GM12878 (cell line): ENCODE data around the gene CNST. TPM values are rescaled to one million over a fixed set of nuclear protein-coding genes. Genes with fewer than 3 reads are reported as not detected.

Experiments used
- ATAC-seq: fragments of 200-7000 bp; cut with Tn5 transposase; 3 replicates; pipeline ENCODE4 v1.9.1; 2020; ENCODE audit warnings: mild to moderate bottlenecking, moderate library complexity
- BruUV-seq: library from RNA; stranded (reverse); fragments of 400-500 nt; replicated peaks from 2 replicates; lab custom pipeline; 2021; lab: Mats Ljungman, UMichigan
- CTCF ChIA-PET: fragments of 300-600 bp; sonication (Branson Sonifier 250); formaldehyde crosslinking; extraction: SDS; loops from one replicate; lab custom pipeline; 2021; ENCODE audit warnings: inconsistent platforms; lab: Yijun Ruan, JAX
- POLR2A ChIA-PET: fragments of 350-600 bp; formaldehyde crosslinking; extraction: SDS; loops from one replicate; lab custom pipeline; 2021; ENCODE audit warnings: inconsistent platforms; lab: Charles Lee
- RAD21 ChIA-PET: fragments of 300-600 bp; sonication (Branson Sonifier 250); formaldehyde crosslinking; loops from one replicate; lab custom pipeline; 2023; ENCODE audit warnings: antibody characterized with exemption; ENCODE audit not compliant: unreplicated experiment; lab: Charles Lee
- SMC1A ChIA-PET: fragments of 300-600 bp; sonication (Branson Sonifier 250); formaldehyde crosslinking; loops from one replicate; lab custom pipeline; 2023; ENCODE audit not compliant: unreplicated experiment, uncharacterized antibody; lab: Charles Lee
- DNase-seq: peaks from one replicate; pipeline ENCODE4 v3.0.0-alpha.2; 2011; ENCODE audit warnings: low read depth, low spot score
- FAIRE-seq: peaks from 3 replicates; lab custom pipeline; 2011; peaks lifted over from hg19 to GRCh38; lab: Jason Lieb, UNC
- H2AFZ ChIP-seq: 2 replicates; pipeline ENCODE4 v1.6.0; 2011; ENCODE audit warnings: low read depth, low read length, control low read depth; ENCODE audit not compliant: control insufficient read depth
- H3K27ac ChIP-seq: 2 replicates; pipeline ENCODE4 v1.5.1; 2011; ENCODE audit warnings: control low read depth; ENCODE audit not compliant: control insufficient read depth, insufficient read depth
- H3K27me3 ChIP-seq, 2 experiments: replicated peaks in 1 of 2; 2 replicates each; pipeline versions ENCODE4 v1.6.0 to v1.6.1; 2011; ENCODE audit warnings: low read length in 1 of 2; ENCODE audit not compliant: control insufficient read depth in 2 of 2, insufficient read depth in 2 of 2
- H3K36me3 ChIP-seq, 2 experiments: 2 replicates each; pipeline ENCODE4 v1.5.1; 2011; ENCODE audit warnings: low read length in 1 of 2; ENCODE audit not compliant: control insufficient read depth in 2 of 2, insufficient read depth in 2 of 2
- H3K4me1 ChIP-seq: 2 replicates; pipeline ENCODE4 v1.6.1; 2011; ENCODE audit warnings: mild to moderate bottlenecking, low read length, moderate library complexity, mixed read lengths; ENCODE audit not compliant: control insufficient read depth, insufficient read depth
- H3K4me2 ChIP-seq: 2 replicates; pipeline ENCODE4 v1.6.0; 2011; ENCODE audit warnings: control low read depth; ENCODE audit not compliant: control insufficient read depth, insufficient read depth
- H3K4me3 ChIP-seq: fragments of 200-600 bp; sonication (generic); 2 replicates; pipeline ENCODE4 v1.5.1; 2016
- H3K79me2 ChIP-seq: 2 replicates; pipeline ENCODE4 v1.6.0; 2011; ENCODE audit warnings: low read length; ENCODE audit not compliant: control insufficient read depth, insufficient read depth
- H3K9ac ChIP-seq: 2 replicates; pipeline ENCODE4 v1.8.0; 2011; ENCODE audit warnings: low read length, control low read depth, mixed read lengths; ENCODE audit not compliant: control insufficient read depth, insufficient read depth
- H3K9me3 ChIP-seq: replicated peaks from 3 replicates; pipeline ENCODE4 v1.5.1; 2011; ENCODE audit warnings: mild to moderate bottlenecking, low read length; ENCODE audit not compliant: control insufficient read depth, insufficient read depth
- H4K20me1 ChIP-seq: 2 replicates; pipeline ENCODE4 v1.6.0; 2011; ENCODE audit not compliant: control insufficient read depth, insufficient read depth
- BCLAF1 ChIP-seq: fragments of 450-650 bp; IDR thresholded peaks from 2 replicates; pipeline ENCODE4 v1.6.1; 2017; ENCODE audit warnings: antibody characterized with exemption, mild to moderate bottlenecking, moderate library complexity
- CBX5 ChIP-seq: sonication (generic); IDR thresholded peaks from 2 replicates; pipeline ENCODE4 v1.6.1; 2016; ENCODE audit warnings: low read depth, moderate library complexity, mild to moderate bottlenecking, inconsistent platforms
- LARP7 ChIP-seq: fragments of 450-650 bp; IDR thresholded peaks from 2 replicates; pipeline ENCODE4 v1.6.1; 2017; ENCODE audit warnings: mild to moderate bottlenecking
- NFYA ChIP-seq: IDR thresholded peaks from 2 replicates; pipeline ENCODE4 v1.6.1; 2011; ENCODE audit warnings: low read depth, mild to moderate bottlenecking, low read length, improper control_type of control experiment, borderline replicate concordance
- NFYB ChIP-seq: IDR thresholded peaks from 2 replicates; pipeline ENCODE4 v1.6.1; 2011; ENCODE audit warnings: low read depth, mild to moderate bottlenecking, low read length, improper control_type of control experiment, moderate library complexity; ENCODE audit not compliant: insufficient read depth
- POLR2AphosphoS2 ChIP-seq: IDR thresholded peaks from 2 replicates; pipeline ENCODE4 v1.6.1; 2011; ENCODE audit warnings: low read depth, mild to moderate bottlenecking, low read length, improper control_type of control experiment, moderate library complexity
- RAD21 ChIP-seq: IDR thresholded peaks from 2 replicates; pipeline ENCODE4 v1.6.1; 2011; ENCODE audit warnings: mild to moderate bottlenecking, low read depth, low read length, moderate library complexity; ENCODE audit not compliant: insufficient read depth
- SIX5 ChIP-seq: IDR thresholded peaks from 2 replicates; pipeline ENCODE4 v1.6.1; 2011; ENCODE audit warnings: mild to moderate bottlenecking, low read depth, low read length, moderate library complexity; ENCODE audit not compliant: severe bottlenecking
- SMARCA5 ChIP-seq: fragments of 450-650 bp; IDR thresholded peaks from 2 replicates; pipeline ENCODE4 v1.6.1; 2017; ENCODE audit warnings: mild to moderate bottlenecking
- YY1 ChIP-seq: IDR thresholded peaks from 2 replicates; pipeline ENCODE4 v1.6.1; 2011; ENCODE audit warnings: low read depth, mild to moderate bottlenecking, low read length
- ZZZ3 ChIP-seq: IDR thresholded peaks from 2 replicates; pipeline ENCODE4 v1.6.1; 2011; ENCODE audit warnings: low read depth; ENCODE audit not compliant: control insufficient read depth, insufficient read length
- WGBS: methylation state at CpG from one replicate; pipeline ENCODE4 v1.1.6; 2016; ENCODE audit warnings: low lambda C conversion rate; ENCODE audit not compliant: insufficient replicate concordance, insufficient coverage; ENCODE audit errors: missing lambda C conversion rate; 5-methylcytosine and 5-hydroxymethylcytosine counted together
- in situ Hi-C: fragments of 300-500 bp; cut with MboI; formaldehyde crosslinking; loops from 9 replicates; pipeline ENCODE4 v1.14.3; 2018; ENCODE audit warnings: mixed read lengths
- intact Hi-C: fragments of 100-400 bp; cut with micrococcal nuclease; formaldehyde crosslinking; loops from one replicate; pipeline ENCODE4 v1.14.2; 2022; ENCODE audit not compliant: unreplicated experiment
- polyA plus RNA-seq, 11 experiments: library from polyadenylated mRNA; depleted of rRNA in 4 of 11; unstranded in 6 of 11; stranded (reverse) in 5 of 11; fragments of >200 nt; fragmentation: Nextera tagmentation in 4 of 11; fragmentation: Illumina TruSeq in 1 of 11; extraction: Ambion mirVana in 4 of 11; extraction: Trizol in 1 of 11; gene quantifications; 1 replicate in 1 of 11; 2 replicates in 10 of 11; pipeline versions ENCODE4 v1.2.1 to v1.2.3, GENCODE V29; 2011 to 2016; ENCODE audit warnings: inconsistent platforms in 2 of 11, missing spikeins in 2 of 11, low read depth in 1 of 11
- total RNA-seq, 4 experiments: library from RNA; depleted of rRNA in 3 of 4; stranded (reverse); fragments of >200 nt in 3 of 4; fragmentation: Illumina TruSeq in 1 of 4; extraction: Trizol in 1 of 4; gene quantifications; 2 replicates each; pipeline versions ENCODE4 v1.2.1 to v1.2.3, GENCODE V29; 2013 to 2021
- TF ChIP-seq, protein P1 (sequence below): fragments of 450-650 bp; IDR thresholded peaks from 2 replicates; pipeline ENCODE4 v1.6.1; 2017; ENCODE audit warnings: low read depth, mild to moderate bottlenecking, moderate library complexity

Gene CNST
- total and polyA plus RNA-seq, 10 of the 15 experiments (the other 5 are each of a cell fraction or from before 2014, with no cell fraction given): 4.8 to 16.2 (median 12.3) TPM

DNA sequence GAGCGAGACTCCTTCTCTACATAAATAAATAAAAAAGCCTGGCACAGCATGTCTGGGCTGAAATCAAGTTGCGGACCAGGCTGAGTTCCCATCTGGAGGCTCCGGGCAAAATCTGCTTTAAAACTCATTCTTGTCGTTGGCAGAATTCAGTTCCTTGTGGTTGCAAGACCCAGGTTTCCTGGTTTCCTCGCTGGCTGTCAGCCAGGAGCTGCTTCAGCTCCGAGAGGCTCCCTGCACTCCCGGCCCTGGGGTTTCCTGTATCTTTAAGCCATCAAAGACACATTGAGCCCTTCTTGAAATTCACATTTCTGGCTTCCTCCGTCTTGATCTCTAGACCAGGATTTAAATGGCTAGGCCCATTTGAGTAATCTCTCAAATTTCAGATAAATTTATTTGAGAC is 137.3 kb downstream of the CNST start:
- Histone ChIP-seq H3K4me3 (no peak overlapping the region), H3K9ac (no peak overlapping the region), H3K79me2 (no peaks in the 10 kb centered on the region), H3K4me1 (peaks cover 3% of the 10 kb centered on the region), H3K4me2 (no peak overlapping the region), H3K27me3 (no peaks in the 10 kb centered on the region), H2AFZ (no peak overlapping the region), H4K20me1 (no peaks in the 10 kb centered on the region), H3K9me3 (no peaks in the 10 kb centered on the region), H3K27ac (no peak overlapping the region), H3K36me3 (no peaks in the 10 kb centered on the region)
- DNase-seq (no peak), FAIRE-seq (no peak), ATAC-seq (no peak)
- TF ChIP-seq SMARCA5: no peak
- TF ChIP-seq LARP7: no peak
- no peak for TF ChIP-seq YY1
- no peak for TF ChIP-seq POLR2AphosphoS2
- TF ChIP-seq NFYB: no peak
- TF ChIP-seq, protein P1, sequence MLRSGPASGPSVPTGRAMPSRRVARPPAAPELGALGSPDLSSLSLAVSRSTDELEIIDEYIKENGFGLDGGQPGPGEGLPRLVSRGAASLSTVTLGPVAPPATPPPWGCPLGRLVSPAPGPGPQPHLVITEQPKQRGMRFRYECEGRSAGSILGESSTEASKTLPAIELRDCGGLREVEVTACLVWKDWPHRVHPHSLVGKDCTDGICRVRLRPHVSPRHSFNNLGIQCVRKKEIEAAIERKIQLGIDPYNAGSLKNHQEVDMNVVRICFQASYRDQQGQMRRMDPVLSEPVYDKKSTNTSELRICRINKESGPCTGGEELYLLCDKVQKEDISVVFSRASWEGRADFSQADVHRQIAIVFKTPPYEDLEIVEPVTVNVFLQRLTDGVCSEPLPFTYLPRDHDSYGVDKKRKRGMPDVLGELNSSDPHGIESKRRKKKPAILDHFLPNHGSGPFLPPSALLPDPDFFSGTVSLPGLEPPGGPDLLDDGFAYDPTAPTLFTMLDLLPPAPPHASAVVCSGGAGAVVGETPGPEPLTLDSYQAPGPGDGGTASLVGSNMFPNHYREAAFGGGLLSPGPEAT: no peak
- no peak for TF ChIP-seq ZZZ3
- TF ChIP-seq RAD21: no peak
- TF ChIP-seq NFYA: no peak
- TF ChIP-seq CBX5: no peak
- no peak for TF ChIP-seq BCLAF1
- no peak for TF ChIP-seq SIX5
- BruUV-seq: no TSS peak
- CTCF ChIA-PET: interaction anchor here (1.2 kb wide), 1 partner anchor 206 kb away, joined by 4 read pairs; no protein-coding TSS in a partner anchor
- RAD21 ChIA-PET: no interaction called here
- POLR2A ChIA-PET: interaction anchor here (0.7 kb wide), 1 partner anchor 18 kb away, joined by 4 read pairs; no protein-coding TSS in a partner anchor
- SMC1A ChIA-PET: no interaction called here
- in situ Hi-C loops (no loop called here), intact Hi-C loops (no loop called here)
- WGBS: 33% methylated on average over 8 of the region's 8 CpGs
